MM.1S (cell line): Measurements from ENCODE around the gene SVIP.

Experiments used
- EZH2 ChIP-seq: fragments of 300-600 bp; sonication (generic); optimal IDR thresholded peaks from 2 replicates; pipeline ENCODE3; 2017; ENCODE audit warnings: low read depth, mild to moderate bottlenecking, antibody characterized with exemption, low read length, mixed read lengths
- EZH2phosphoT487 ChIP-seq: fragments of 300-600 bp; sonication (generic); IDR thresholded peaks from 2 replicates; pipeline ENCODE4 v1.6.1; 2018; ENCODE audit warnings: antibody characterized with exemption, low read length
- TF ChIP-seq, protein P1 (sequence below): fragments of 300-600 bp; sonication (generic); IDR thresholded peaks from 2 replicates; pipeline ENCODE4 v1.5.1; 2016; ENCODE audit warnings: antibody characterized with exemption, low read length, mixed read lengths

DNA sequence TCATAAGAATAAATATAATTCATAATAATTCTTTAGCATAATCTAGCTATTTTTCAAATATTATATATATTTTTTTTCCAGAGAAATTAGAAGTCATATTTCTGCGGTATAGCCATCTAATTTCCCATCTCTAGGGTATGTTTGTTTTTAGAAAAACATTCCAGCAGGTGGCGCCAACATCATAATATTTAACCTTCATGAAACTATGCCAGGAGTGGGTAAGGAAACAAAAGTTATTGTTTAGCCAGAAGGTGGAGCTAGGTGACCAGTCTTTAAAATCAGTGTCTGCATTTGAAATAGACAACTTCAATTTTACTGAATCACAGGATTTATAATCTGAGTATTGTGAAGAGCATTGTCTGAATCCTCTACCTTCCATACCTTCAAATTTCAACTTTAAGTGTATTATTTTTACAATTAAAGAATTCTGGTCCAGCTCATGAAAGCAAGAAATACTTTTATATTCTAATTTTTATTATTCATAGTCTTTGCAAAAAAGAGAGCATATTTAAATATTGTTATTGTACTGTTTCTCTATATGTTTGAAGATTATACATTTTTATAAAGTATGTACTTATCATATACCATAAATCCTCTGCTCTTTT lies 46.4 kb upstream of the SVIP start:
- TF ChIP-seq EZH2phosphoT487, result no peak
- TF ChIP-seq, protein P1, sequence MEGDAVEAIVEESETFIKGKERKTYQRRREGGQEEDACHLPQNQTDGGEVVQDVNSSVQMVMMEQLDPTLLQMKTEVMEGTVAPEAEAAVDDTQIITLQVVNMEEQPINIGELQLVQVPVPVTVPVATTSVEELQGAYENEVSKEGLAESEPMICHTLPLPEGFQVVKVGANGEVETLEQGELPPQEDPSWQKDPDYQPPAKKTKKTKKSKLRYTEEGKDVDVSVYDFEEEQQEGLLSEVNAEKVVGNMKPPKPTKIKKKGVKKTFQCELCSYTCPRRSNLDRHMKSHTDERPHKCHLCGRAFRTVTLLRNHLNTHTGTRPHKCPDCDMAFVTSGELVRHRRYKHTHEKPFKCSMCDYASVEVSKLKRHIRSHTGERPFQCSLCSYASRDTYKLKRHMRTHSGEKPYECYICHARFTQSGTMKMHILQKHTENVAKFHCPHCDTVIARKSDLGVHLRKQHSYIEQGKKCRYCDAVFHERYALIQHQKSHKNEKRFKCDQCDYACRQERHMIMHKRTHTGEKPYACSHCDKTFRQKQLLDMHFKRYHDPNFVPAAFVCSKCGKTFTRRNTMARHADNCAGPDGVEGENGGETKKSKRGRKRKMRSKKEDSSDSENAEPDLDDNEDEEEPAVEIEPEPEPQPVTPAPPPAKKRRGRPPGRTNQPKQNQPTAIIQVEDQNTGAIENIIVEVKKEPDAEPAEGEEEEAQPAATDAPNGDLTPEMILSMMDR, result peak; percentile 77
- no peak for TF ChIP-seq EZH2
